ENCODE measurements around the gene C19orf25. TPM values are rescaled to one million over a fixed set of nuclear protein-coding genes. Genes with fewer than 3 reads are reported as not detected.

The C19orf25 gene
- total RNA-seq, 1 donor from 2014 or later, result 29.2 TPM

GRCh38 chr19:1450735-1451731, 28.0 kb downstream of the C19orf25 start:
- peaks cover 23% of the 10 kb centered on the region for H3K9me3 Mint-ChIP-seq (ENCODE audit: unreplicated experiment)
- peak overlapping the region; percentile 95 for H3K4me3 Mint-ChIP-seq (ENCODE audit: unreplicated experiment)
- H3K36me3 Mint-ChIP-seq (ENCODE audit: unreplicated experiment), result peaks cover 6% of the 10 kb centered on the region
- peak overlapping the region; percentile 100 for H3K27ac Mint-ChIP-seq (ENCODE audit: unreplicated experiment)
- H3K27me3 Mint-ChIP-seq (ENCODE audit: unreplicated experiment), result peaks cover 25% of the 10 kb centered on the region
- DNase-seq, result peak; percentile 47
- peaks cover 17% of the 10 kb centered on the region for H3K4me1 Mint-ChIP-seq (ENCODE audit: low read depth, unreplicated experiment)
- TF ChIP-seq CTCF (IDR thresholded peaks at IDR 0.05; ENCODE audit: partially characterized antibody, unreplicated experiment), result no peak

- peaks cover 6% of the 10 kb centered on the region for H3K36me3 Mint-ChIP-seq (ENCODE audit: unreplicated experiment)
- peak; percentile 96 for DNase-seq
- peaks cover 24% of the 10 kb centered on the region for H3K27me3 Mint-ChIP-seq (ENCODE audit: unreplicated experiment)
- peaks cover 19% of the 10 kb centered on the region for H3K9me3 Mint-ChIP-seq (ENCODE audit: unreplicated experiment)
- H3K27ac Mint-ChIP-seq (ENCODE audit: unreplicated experiment), result peak within 1 kb of the TSS; percentile 100
- peak within 1 kb of the TSS; percentile 96 for H3K4me3 Mint-ChIP-seq (ENCODE audit: unreplicated experiment)
- peaks cover 14% of the 10 kb centered on the region for H3K4me1 Mint-ChIP-seq (ENCODE audit: low read depth, unreplicated experiment)
- TF ChIP-seq CTCF (IDR thresholded peaks at IDR 0.05; ENCODE audit: partially characterized antibody, unreplicated experiment), result no peak
These were observed 29.3 kb downstream of the C19orf25 start, which contains the start of gene APC2 for GRCh38 chr19:1449467-1450442. Gene APC2 (plus strand): TSS chr19:1450121. CDS start chr19:1453002, 2,881 bp downstream.

- peaks cover 26% of the 10 kb centered on the region for H3K27me3 Mint-ChIP-seq (ENCODE audit: unreplicated experiment)
- H3K4me3 Mint-ChIP-seq (ENCODE audit: unreplicated experiment), result peak overlapping the region; percentile 90
- H3K4me1 Mint-ChIP-seq (ENCODE audit: low read depth, unreplicated experiment), result peaks cover 14% of the 10 kb centered on the region
- H3K9me3 Mint-ChIP-seq (ENCODE audit: unreplicated experiment), result peaks cover 24% of the 10 kb centered on the region
- peak overlapping the region; percentile 43 for H3K27ac Mint-ChIP-seq (ENCODE audit: unreplicated experiment)
- H3K36me3 Mint-ChIP-seq (ENCODE audit: unreplicated experiment), result peaks cover 6% of the 10 kb centered on the region
- no peak for DNase-seq
- no peak for TF ChIP-seq CTCF (IDR thresholded peaks at IDR 0.05; ENCODE audit: partially characterized antibody, unreplicated experiment)
These were observed 31.1 kb downstream of the C19orf25 start for GRCh38 chr19:1447944-1448343.

GRCh38 chr19:1447504-1447903, 31.5 kb downstream of the C19orf25 start:
- Mint-ChIP-seq H3K4me1 (ENCODE audit: low read depth, unreplicated experiment) (peaks cover 14% of the 10 kb centered on the region), H3K36me3 (ENCODE audit: unreplicated experiment) (peaks cover 6% of the 10 kb centered on the region), H3K27ac (ENCODE audit: unreplicated experiment) (peak overlapping the region; percentile 76), H3K9me3 (ENCODE audit: unreplicated experiment) (peaks cover 23% of the 10 kb centered on the region), H3K4me3 (ENCODE audit: unreplicated experiment) (peak overlapping the region; percentile 90), H3K27me3 (ENCODE audit: unreplicated experiment) (peaks cover 26% of the 10 kb centered on the region)
- no peak for DNase-seq
- TF ChIP-seq CTCF (IDR thresholded peaks at IDR 0.05; ENCODE audit: partially characterized antibody, unreplicated experiment), result no peak

All from glutamatergic neuron (in vitro differentiated cells).